ENCODE results near the gene UBN1.

The UBN1 gene, protein sequence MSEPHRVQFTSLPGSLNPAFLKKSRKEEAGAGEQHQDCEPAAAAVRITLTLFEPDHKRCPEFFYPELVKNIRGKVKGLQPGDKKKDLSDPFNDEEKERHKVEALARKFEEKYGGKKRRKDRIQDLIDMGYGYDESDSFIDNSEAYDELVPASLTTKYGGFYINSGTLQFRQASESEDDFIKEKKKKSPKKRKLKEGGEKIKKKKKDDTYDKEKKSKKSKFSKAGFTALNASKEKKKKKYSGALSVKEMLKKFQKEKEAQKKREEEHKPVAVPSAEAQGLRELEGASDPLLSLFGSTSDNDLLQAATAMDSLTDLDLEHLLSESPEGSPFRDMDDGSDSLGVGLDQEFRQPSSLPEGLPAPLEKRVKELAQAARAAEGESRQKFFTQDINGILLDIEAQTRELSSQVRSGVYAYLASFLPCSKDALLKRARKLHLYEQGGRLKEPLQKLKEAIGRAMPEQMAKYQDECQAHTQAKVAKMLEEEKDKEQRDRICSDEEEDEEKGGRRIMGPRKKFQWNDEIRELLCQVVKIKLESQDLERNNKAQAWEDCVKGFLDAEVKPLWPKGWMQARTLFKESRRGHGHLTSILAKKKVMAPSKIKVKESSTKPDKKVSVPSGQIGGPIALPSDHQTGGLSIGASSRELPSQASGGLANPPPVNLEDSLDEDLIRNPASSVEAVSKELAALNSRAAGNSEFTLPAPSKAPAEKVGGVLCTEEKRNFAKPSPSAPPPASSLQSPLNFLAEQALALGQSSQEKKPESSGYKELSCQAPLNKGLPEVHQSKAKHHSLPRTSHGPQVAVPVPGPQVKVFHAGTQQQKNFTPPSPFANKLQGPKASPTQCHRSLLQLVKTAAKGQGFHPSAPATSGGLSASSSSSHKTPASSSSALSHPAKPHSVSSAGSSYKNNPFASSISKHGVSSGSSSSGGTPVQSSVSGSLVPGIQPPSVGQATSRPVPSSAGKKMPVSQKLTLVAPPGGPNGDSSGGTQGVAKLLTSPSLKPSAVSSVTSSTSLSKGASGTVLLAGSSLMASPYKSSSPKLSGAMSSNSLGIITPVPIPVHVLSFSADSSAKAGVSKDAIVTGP (N-terminal part only)

GRCh38 chr16:4846901-4847773 lies at the start of gene UBN1, which contains the start of gene GLYR1:
TSS of gene UBN1 (plus strand) at chr16:4847481. CDS start at chr16:4852918, 5,437 bp downstream.
TSS of gene GLYR1 (minus strand) at chr16:4847288. CDS start at chr16:4847265, 23 bp downstream.
- DNase-seq, result peak; percentile 100

DNA sequence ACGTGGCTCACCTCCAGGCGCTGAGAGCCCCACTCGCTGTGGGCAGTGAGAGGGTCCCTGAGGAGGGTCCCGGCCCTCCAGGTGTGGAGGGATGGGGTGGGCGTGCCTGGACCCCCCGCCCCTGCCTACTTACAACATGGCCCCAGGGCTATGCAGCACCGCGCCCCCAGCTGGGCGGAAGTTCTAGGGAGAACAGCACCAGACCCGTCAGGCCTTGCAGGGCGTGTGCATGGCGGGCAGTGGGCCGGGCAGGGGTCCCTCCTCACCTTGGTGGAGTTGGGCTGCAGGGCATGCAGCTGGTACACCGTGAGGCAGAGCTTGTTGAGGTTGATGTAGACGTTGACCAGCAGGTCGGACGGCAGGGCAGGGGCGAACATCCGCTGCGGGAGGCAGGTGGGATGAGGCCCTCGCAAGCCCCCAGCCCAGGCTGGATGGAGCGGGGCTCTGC lies 49.5 kb upstream of the UBN1 start:
- DNase-seq, result no peak

DNA sequence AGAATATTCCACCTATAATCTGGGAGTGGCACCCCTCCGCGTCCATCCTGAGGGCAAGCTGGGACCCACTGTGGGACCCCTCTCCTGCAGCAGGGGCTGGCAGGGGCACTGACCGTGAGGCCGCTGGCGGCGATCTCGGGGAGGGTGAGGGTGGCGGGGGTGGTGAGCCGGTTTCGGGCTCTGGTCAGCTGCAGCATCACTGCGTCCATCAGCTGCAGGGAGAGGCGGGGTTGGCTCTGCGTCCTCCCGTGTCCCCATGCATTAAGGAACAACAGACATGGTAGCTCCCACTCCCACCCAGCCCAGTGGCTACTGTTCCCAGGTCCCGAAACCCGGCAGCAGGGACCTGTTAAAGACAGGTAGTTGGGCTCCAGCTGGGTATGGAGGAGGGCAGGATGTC lies 48.8 kb upstream of the UBN1 start:
- no peak for DNase-seq

DNA sequence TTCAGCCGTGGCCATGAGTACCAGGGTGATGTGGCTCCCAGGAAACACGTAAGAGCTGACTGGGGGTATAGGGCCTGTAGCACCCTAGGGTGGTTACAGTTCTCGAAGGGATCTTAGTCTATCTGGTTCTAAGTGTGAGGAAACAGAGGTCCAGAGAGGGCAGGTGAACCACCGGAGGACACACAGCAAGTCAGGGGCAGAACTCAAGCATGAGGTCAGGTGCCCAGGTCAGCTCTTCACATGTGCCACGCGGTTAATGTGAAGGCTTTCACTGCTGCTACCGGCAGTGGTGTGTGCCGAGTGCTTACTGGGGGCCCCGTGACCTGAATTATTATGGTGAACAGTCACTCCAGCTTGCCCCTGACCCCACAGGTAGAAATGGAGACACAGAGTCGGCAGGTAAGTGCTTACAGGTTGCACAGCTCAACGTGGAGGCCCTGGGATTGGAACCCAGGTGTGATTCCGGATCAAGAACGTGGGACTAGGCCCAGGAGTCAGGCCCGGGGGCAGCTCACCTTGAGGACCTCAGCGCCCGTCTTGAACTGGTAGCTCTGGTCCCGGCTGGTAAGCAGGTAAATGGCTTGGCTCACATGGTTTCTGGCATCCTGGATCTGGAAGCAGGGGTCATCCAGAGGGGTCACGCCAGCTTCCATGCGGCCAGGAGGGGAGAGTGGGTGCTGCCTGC lies 48.0 kb upstream of the UBN1 start:
- no peak for DNase-seq

DNA sequence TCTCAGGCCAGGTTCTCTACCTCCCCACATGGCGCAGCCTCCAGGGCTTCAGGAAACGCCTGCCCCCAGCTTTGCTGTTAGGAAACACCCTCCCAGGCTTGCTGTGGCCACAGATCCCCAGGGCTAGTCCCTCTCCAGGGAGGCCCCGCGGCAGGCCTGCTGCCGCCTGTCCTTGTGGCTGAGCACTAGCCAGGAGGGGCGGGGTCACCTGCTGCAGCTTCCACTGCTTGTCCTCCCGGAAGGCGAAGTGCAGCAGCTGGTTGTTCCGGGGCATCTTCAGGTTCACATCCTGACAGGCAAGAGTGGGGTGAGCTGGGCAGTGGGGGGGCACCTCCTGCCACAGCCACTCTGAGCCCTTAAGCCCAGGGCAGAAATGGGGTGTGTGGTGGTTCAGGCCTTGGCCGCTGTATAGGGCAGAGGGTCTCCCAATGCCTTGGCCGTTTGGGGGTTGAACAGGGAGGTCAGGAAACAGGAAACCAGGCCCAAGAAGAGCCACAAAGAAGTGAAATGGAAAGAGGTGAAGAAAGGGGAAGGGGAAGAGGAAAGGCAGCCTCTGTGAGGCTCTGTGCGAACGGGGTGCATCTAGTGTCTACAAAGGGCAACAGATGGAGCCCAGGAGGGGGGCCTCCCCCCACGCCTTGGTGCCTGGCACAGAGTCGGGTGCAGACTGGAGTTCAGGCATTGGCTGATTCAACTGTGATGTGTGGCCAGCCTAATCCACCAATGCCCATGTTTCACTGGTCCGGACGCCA lies 46.8 kb upstream of the UBN1 start:
- DNase-seq, result no peak

DNA sequence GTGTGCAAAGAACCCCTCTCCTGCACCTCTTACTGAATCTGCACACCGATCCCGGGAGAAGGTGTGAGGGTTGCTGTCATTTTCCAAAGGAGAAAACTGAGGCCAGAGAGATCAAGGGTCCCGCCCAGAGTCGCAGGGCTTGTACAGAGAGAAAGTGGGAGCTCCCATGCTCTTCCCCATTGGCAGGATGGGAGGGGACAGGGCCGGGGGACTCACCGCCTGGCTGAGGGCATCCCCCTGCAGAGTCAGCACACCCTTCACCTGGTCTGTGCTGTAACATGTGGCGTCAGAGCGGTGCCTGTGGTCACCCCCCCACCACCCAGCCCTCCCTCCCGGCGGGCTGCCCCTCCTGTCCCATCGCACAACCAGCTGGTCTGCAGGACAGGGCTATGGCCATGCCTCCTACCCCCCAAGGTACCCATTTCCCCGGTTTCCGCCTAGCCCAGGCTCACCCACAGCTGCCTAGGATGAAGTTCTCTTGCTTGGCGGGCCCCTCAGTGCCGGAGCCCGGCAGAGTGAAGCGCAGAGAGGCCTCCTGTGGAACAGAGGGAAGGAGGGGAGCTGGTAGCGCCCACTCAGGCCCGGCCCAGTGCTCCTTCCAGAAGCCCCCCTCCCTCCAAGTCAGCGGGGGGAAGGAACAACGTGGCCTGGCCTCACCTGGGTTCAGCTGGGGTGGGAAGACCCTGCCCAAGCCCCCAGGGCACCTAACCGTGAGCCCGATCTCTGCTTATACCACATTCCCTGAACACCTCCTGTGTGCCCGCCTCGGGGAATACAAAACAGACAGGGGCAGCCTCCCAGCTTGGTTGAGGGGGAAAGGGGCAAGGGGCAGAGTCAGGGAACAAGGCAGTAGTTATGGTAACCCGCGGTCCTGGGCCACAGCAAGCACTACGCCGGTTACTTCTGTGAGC lies 46.0 kb upstream of the UBN1 start:
- DNase-seq, result no peak

DNA sequence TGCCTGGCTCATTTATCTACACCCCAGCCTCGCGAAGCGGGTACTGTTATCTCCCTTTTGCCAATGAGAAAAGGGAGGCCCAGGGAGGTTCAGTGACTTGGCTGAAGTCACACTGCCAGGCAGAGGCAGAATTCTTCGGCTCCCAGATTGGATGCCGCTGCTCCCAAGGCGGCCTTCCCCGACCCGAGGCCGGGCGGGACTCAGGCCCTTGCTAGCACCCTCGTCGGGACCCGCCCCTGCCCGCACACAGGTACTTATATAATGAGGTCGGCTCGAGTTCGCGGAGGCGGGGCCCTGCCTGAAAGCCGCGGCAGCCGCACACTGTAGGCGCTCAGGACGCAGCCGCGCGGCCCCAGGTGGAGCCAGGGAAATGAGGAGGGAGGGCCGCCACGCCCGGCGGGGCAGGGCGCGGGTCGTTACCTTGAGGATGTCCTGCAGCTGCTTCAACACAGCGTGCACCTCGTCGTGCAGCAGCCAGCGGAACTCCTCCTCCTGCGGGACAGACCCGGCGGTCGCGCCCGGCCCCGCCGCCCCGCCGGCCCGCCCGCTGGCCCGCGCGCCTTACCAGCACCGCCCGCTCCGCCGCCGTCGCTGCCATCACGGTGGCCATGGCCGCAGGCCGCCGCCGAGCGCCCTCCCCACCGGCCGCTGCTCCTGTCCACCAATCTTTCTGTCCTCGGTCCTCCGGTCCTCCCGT lies 45.2 kb upstream of the UBN1 start, which contains the start of gene ROGDI:
Gene ROGDI, minus strand, starts transcription at position 672 of the 697 bp plus-strand sequence. Its CDS starts 62 bp downstream, at position 610.
- DNase-seq, result peak; percentile 87

DNA sequence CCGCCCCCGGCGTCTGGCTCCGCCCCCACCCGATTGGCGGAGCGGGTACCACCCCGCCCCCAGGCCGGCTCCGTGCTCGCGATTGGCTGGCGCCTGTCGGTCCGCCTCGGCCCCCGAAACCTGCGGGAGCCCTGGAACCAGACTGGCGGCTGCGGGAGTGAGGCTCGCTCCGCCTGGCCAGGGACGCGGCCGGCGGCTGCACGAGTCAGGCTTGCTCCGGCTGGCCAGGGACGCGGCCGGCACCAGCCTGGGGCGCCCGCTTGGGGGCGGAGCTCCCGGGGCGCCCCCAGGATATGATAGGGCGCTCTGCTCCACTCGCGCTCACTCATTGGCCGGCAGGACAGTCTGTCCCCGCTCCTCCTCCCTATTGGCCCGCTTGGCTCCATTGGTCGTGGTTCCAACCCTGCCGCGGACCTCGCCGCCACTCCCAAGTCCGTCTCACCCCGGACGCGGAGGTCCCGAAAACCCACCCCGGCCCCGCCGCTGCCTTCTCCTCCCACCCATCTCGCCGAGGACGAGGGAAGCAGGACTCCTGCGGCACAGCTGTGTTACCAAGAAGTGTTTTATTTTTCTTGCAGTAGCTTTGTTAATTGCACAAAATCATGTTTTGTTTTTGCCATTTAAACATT lies 44.5 kb upstream of the UBN1 start:
- DNase-seq, result peak; percentile 98

- DNase-seq, result no peak
Measured at GRCh38 chr16:4803401-4803844, 43.9 kb upstream of the UBN1 start.

DNA sequence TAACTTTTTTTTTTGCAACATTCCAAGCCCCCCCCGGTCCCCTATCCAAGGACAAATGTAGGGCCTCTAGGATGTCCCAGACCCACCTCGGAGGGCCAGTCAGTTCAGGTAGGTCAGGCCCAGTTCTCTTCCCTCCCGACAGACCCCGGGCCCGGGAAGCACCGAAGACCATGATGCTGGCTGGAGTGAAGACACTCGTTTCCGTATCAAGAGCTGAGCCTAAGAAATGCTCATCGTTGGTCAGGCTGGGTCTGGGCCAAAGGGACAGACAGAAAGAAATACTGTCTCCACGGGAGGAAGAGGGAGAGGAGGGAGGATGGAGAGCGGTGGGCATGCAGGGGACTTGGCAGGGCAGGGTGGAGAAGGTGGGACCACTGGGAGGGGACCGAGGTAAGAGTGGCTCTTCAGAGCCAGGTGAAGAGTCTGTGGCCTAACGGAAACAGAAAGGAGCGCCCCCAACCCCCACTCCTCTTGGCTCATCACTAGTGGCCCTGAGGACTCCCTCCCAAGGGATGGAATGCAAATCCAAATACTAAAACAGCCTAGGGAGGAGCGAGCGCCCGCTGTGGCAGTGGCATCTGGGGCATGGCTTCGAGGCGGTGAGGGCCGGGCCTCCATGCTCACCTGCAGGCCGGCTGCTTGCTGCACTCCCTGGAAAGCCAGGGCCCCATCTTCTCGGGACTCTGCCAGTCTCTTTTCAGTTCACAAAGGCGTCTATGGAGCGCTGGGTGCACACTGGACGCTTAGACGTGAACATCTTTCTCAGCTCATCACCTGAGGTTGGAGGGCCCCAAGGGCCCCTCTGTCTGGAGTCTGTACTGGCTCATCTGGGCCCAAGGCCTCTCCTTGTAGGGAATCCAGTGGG lies 43.2 kb upstream of the UBN1 start:
- DNase-seq, result no peak

DNA sequence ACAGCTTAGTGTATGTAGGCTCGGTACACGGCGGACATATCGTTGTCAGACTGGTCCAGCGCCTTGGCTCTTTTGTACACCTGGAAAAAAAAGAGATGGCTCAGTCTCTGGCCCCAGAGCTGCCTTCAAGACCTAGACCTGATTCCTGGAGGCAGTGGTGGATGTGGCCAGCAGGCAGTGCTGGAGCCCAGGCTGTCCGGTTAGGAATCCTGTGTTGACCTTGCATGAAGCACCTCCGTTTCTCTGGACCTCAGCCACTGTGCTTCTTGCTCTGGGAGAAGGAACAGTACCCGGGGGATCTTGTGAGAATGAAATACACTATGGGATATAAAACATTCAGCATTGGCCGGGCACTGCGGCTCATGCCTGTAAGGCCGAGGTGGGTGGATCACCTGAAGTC lies 42.0 kb upstream of the UBN1 start:
- no peak for DNase-seq

GRCh38 chr16:4806280-4806679 lies 41.0 kb upstream of the UBN1 start:
- DNase-seq, result no peak

DNA sequence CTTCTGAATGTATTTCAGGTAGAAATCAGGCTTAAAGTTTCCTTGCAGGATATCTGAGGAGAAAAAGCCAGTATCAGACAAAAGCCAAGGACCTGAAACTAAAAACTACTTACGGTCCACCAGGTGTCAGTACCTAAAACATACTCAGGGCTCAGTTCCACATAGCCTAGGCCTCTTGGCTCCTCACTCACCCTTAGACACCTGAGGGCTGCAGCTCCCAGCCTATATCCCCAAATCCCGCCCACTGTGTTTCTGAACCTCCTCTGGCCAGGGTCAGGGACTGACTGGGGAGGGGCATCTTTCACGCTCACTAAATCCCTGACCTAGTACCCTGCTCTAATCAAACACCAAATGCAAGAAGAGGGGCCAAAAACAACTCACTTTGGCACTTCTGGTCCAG lies 36.0 kb upstream of the UBN1 start:
- no peak for DNase-seq

GRCh38 chr16:4811773-4812172 lies 35.5 kb upstream of the UBN1 start:
- DNase-seq, result no peak

GRCh38 chr16:4813251-4814003 lies 33.9 kb upstream of the UBN1 start:
- no peak for DNase-seq

- DNase-seq, result no peak
Measured at GRCh38 chr16:4814046-4814445, 33.2 kb upstream of the UBN1 start.

Measured in activated CD8-positive, alpha-beta memory T cell treated with anti-CD3 and anti-CD28 coated beads for 24 hours (primary cell).